Measurements from ENCODE around the gene MYH10. TPM values are rescaled to one million over a fixed set of nuclear protein-coding genes. Genes with fewer than 3 reads are reported as not detected.
A peak's percentile ranks its signal among the peaks of the same experiment; 100 is the strongest.

MYH10 gene
- total and polyA plus RNA-seq, 9 of the 15 experiments (the other 6 are each of a cell fraction or from before 2014, with no cell fraction given), result 16.3 to 95.3 (median 39.7) TPM

DNA sequence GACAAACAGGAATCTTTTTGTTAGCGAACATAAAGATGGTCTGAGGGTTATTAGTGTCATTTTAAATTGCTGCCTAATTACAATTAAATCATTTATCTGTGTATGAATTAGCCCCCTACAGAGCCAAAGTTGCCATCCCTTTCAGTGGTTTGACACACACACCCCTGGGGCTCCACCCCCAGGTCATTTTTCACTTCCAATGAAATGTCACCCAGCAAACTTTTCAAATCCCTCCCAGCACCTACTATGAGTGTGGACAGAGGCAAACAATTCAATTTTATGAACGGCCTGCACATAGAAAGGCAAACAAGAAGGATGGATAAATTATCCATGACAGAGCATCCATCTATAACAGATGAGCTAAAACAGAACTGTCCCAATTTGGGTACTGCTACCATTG lies 2.4 kb downstream of the MYH10 start:
- Histone ChIP-seq H2AFZ (ENCODE audit: low read depth, low read length) (no peak overlapping the region), H3K27me3 (ENCODE audit: control insufficient read depth in 2 of 2, insufficient read depth in 2 of 2, low read length in 2 of 2) (no peaks in the 10 kb centered on the region), H3K79me2 (ENCODE audit: control insufficient read depth, insufficient read depth, low read length) (peaks cover 73% of the 10 kb centered on the region), H3K4me2 (ENCODE audit: insufficient read depth, low read length) (peak overlapping the region; percentile 82), H4K20me1 (replicated peaks; ENCODE audit: control insufficient read depth, insufficient read depth, low read length) (peaks cover 23% of the 10 kb centered on the region), H3K36me3 (ENCODE audit: control insufficient read depth, insufficient read depth, low read length) (peaks cover 19% of the 10 kb centered on the region; the same call in 2 of the 3 replicates), H3K9me3 (replicated peaks; ENCODE audit: control insufficient read depth, insufficient read depth, low read depth, low read length) (no peaks in the 10 kb centered on the region), H3K4me1 (replicated peaks in 1 of 2; ENCODE audit: control insufficient read depth in 2 of 2, insufficient read depth in 2 of 2, low read length in 2 of 2) (peaks cover 17 to 18% of the 10 kb centered on the region in 2 experiments; a peak in 4 of 5 replicates), H3K27ac (ENCODE audit: extremely low read depth, low read depth, low read length) (peak overlapping the region; percentile 59), H3K9ac (ENCODE audit: insufficient read depth in 1 of 2, low read depth in 2 of 2, low read length in 2 of 2) (peak overlapping the region in 1 of 2 experiments; percentile 37; a peak in 1 of 4 replicates), H3K4me3 (peak overlapping the region; percentile 14; the same call in 1 of the 2 replicates), H3K9me1 (ENCODE audit: control insufficient read depth, insufficient read depth, low read length) (no peaks in the 10 kb centered on the region)
- no TSS peak for BruUV-seq (replicated peaks)
- intact Hi-C loops (cut with micrococcal nuclease), result no loop called here
- ChIA-PET POLR2A (interaction anchor here (0.6 to 0.7 kb wide), 2 partner anchors 8 to 11 kb away, joined by 3 to 4 read pairs; no protein-coding TSS in a partner anchor), CTCF (ENCODE audit: low intra/inter-chr PET ratio) (no interaction called here)
- in situ Hi-C loops (cut with MboI), result no loop called here
- ATAC-seq, result no peak
- FAIRE-seq, result peak; percentile 77
- peak in 2 of 4 experiments; percentile 14 to 36 for DNase-seq (ENCODE audit: extremely low read depth in 1 of 4, low spot score in 3 of 4)
- TF ChIP-seq, protein P1, sequence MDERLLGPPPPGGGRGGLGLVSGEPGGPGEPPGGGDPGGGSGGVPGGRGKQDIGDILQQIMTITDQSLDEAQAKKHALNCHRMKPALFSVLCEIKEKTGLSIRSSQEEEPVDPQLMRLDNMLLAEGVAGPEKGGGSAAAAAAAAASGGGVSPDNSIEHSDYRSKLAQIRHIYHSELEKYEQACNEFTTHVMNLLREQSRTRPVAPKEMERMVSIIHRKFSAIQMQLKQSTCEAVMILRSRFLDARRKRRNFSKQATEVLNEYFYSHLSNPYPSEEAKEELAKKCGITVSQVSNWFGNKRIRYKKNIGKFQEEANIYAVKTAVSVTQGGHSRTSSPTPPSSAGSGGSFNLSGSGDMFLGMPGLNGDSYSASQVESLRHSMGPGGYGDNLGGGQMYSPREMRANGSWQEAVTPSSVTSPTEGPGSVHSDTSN (CRISPR knock-in tag; IDR thresholded peaks at IDR 0.05; ENCODE audit: low read depth), result no peak
- TF ChIP-seq, protein P1 (tag; conservative IDR thresholded peaks at IDR 0.05; ENCODE audit: low read depth), result peak; percentile 67
- TF ChIP-seq EP300 (IDR thresholded peaks at IDR 0.05; ENCODE audit: low read length) (no peak), DPF2 (IDR thresholded peaks at IDR 0.05) (no peak), MEIS2 (IDR thresholded peaks at IDR 0.05; ENCODE audit: partially characterized antibody) (peak; percentile 78)
- TF ChIP-seq, protein P2, sequence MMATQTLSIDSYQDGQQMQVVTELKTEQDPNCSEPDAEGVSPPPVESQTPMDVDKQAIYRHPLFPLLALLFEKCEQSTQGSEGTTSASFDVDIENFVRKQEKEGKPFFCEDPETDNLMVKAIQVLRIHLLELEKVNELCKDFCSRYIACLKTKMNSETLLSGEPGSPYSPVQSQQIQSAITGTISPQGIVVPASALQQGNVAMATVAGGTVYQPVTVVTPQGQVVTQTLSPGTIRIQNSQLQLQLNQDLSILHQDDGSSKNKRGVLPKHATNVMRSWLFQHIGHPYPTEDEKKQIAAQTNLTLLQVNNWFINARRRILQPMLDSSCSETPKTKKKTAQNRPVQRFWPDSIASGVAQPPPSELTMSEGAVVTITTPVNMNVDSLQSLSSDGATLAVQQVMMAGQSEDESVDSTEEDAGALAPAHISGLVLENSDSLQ (IDR thresholded peaks at IDR 0.05), result peak; percentile 80
- 8% methylated on average over 2 of the region's 2 CpGs for WGBS (ENCODE audit: insufficient coverage, low coverage, missing lambda C conversion rate)

Data from K562 (cell line).